GM12878 (cell line): ENCODE measurements around the gene COL1A2.

Source experiments
- ASH2L ChIP-seq: fragments of 300-600, 200-600 bp; sonication (generic); IDR thresholded peaks from 2 replicates; pipeline ENCODE4 v1.6.1; 2017; ENCODE audit warnings: low read depth, mild to moderate bottlenecking, borderline replicate concordance
- BACH1 ChIP-seq: fragments of 450-650 bp; IDR thresholded peaks from 2 replicates; pipeline ENCODE4 v1.6.1; 2017; ENCODE audit warnings: mild to moderate bottlenecking, borderline replicate concordance
- CEBPB ChIP-seq, 2 experiments: fragments of 150-350 bp in 1 of 2; IDR thresholded peaks; 2 replicates each; pipeline ENCODE4 v1.6.1; 2012 to 2014; ENCODE audit warnings: low read depth in 2 of 2, low read length in 2 of 2, borderline replicate concordance in 1 of 2, inconsistent platforms in 1 of 2
- CTCF ChIP-seq, 3 experiments: IDR thresholded peaks in 2 of 3; conservative IDR thresholded peaks in 1 of 3; 2 replicates each; pipeline ENCODE4 v1.5.1; 2011; ENCODE audit warnings: low read depth in 3 of 3, low read length in 3 of 3, mild to moderate bottlenecking in 3 of 3, control low read depth in 2 of 3, moderate library complexity in 2 of 3, inconsistent platforms in 1 of 3, mixed read lengths in 1 of 3; ENCODE audit not compliant: control insufficient read depth in 2 of 3, insufficient read depth in 1 of 3; ENCODE audit errors: extremely low read depth in 1 of 3
- GABPA ChIP-seq: IDR thresholded peaks from 2 replicates; pipeline ENCODE4 v1.6.1; 2014; ENCODE audit warnings: antibody characterized with exemption, low read depth, mild to moderate bottlenecking, inconsistent platforms
- JUNB ChIP-seq: IDR thresholded peaks from 2 replicates; pipeline ENCODE4 v1.6.1; 2016; ENCODE audit warnings: antibody characterized with exemption, mild to moderate bottlenecking
- POLR2A ChIP-seq: IDR thresholded peaks from 2 replicates; pipeline ENCODE4 v1.6.1; 2011; ENCODE audit warnings: low read depth, mild to moderate bottlenecking, low read length
- POLR2AphosphoS5 ChIP-seq: IDR thresholded peaks from 2 replicates; pipeline ENCODE4 v1.6.1; 2011; ENCODE audit warnings: mild to moderate bottlenecking, low read length, inconsistent platforms
- SMC3 ChIP-seq: IDR thresholded peaks from 2 replicates; pipeline ENCODE4 v1.6.1; 2011; ENCODE audit warnings: low read length, improper control_type of control experiment, borderline replicate concordance
- SP1 ChIP-seq: IDR thresholded peaks from one replicate; pipeline ENCODE4 v1.6.1; 2011; ENCODE audit warnings: low read depth, low read length

GRCh38 chr7:94403546-94403945 is 8.9 kb downstream of the COL1A2 start:
- TF ChIP-seq GABPA (no peak), CEBPB (IDR thresholded peaks at IDR 0.05; ENCODE audit: borderline replicate concordance in 1 of 2, low read depth in 2 of 2, low read length in 2 of 2) (no peak), POLR2AphosphoS5 (no peak), JUNB (no peak), BACH1 (no peak), CTCF (IDR thresholded peaks at IDR 0.05 in 2 of 3, conservative IDR thresholded peaks at IDR 0.05 in 1 of 3; ENCODE audit: control insufficient read depth in 2 of 3, extremely low read depth in 1 of 3, insufficient read depth in 1 of 3, low read depth in 3 of 3, low read length in 3 of 3) (no peak), SMC3 (no peak), SP1 (no peak), POLR2A (no peak), ASH2L (no peak)
